IPS-20b (cell line): Measurements from ENCODE around the gene KCNG1.
"Not testable (repeated sequence)": the region's sequence is repeated elsewhere in the genome, so short reads cannot be mapped to it uniquely, and the experiment has no call there.

Experiments
- H3K27ac ChIP-seq: one replicate; pipeline ENCODE4 v1.5.1; 2013; ENCODE audit warnings: low read length
- H3K27me3 ChIP-seq: 2 replicates; pipeline ENCODE4 v1.6.1; 2013; ENCODE audit warnings: mild to moderate bottlenecking, low read length, inconsistent platforms; ENCODE audit not compliant: insufficient read depth
- H3K36me3 ChIP-seq: 2 replicates; pipeline ENCODE4 v1.6.1; 2013; ENCODE audit warnings: low read depth, mild to moderate bottlenecking, inconsistent platforms, low read length, moderate library complexity; ENCODE audit not compliant: insufficient read depth
- H3K4me1 ChIP-seq: 2 replicates; pipeline ENCODE4 v1.6.1; 2013; ENCODE audit warnings: mild to moderate bottlenecking, control low read depth, inconsistent platforms, low read length, moderate library complexity; ENCODE audit not compliant: insufficient read depth
- H3K4me3 ChIP-seq: 2 replicates; pipeline ENCODE4 v1.5.1; 2013; ENCODE audit warnings: mild to moderate bottlenecking, low read length, inconsistent platforms
- H3K9ac ChIP-seq: 2 replicates; pipeline ENCODE4 v1.6.1; 2013; ENCODE audit warnings: low read depth, mild to moderate bottlenecking, inconsistent platforms, low read length, moderate library complexity
- H3K9me3 ChIP-seq: 2 replicates; pipeline ENCODE4 v1.6.1; 2013; ENCODE audit warnings: mild to moderate bottlenecking, low read depth, low read length, inconsistent platforms; ENCODE audit not compliant: insufficient read depth

KCNG1 gene

GRCh38 chr20:50978533-50978932, 44.4 kb downstream of the KCNG1 start:
- not testable (repeated sequence) for H3K9me3 ChIP-seq, H3K9ac ChIP-seq, H3K27ac ChIP-seq, H3K4me3 ChIP-seq, H3K27me3 ChIP-seq, H3K4me1 ChIP-seq, H3K36me3 ChIP-seq

GRCh38 chr20:50977066-50978021, 45.6 kb downstream of the KCNG1 start:
- Histone ChIP-seq H3K27ac (no peak overlapping the region), H3K27me3 (no peaks in the 10 kb centered on the region), H3K4me3 (no peak overlapping the region), H3K4me1 (no peaks in the 10 kb centered on the region), H3K36me3 (no peaks in the 10 kb centered on the region), H3K9me3 (no peaks in the 10 kb centered on the region), H3K9ac (no peak overlapping the region)

- no peaks in the 10 kb centered on the region for H3K27me3 ChIP-seq
- no peaks in the 10 kb centered on the region for H3K9me3 ChIP-seq
- no peak overlapping the region for H3K9ac ChIP-seq
- no peaks in the 10 kb centered on the region for H3K4me1 ChIP-seq
- H3K27ac ChIP-seq = no peak overlapping the region
- no peaks in the 10 kb centered on the region for H3K36me3 ChIP-seq
- H3K4me3 ChIP-seq = no peak overlapping the region
These were observed 47.1 kb downstream of the KCNG1 start for GRCh38 chr20:50975701-50976330.

GRCh38 chr20:50969912-50970311, 53.0 kb downstream of the KCNG1 start:
- H3K27ac ChIP-seq = no peak overlapping the region
- H3K27me3 ChIP-seq = no peaks in the 10 kb centered on the region
- H3K4me1 ChIP-seq = no peaks in the 10 kb centered on the region; the same call in 1 of the 2 replicates
- H3K9ac ChIP-seq = no peak overlapping the region
- H3K36me3 ChIP-seq = no peaks in the 10 kb centered on the region
- H3K4me3 ChIP-seq = no peak overlapping the region
- H3K9me3 ChIP-seq = no peaks in the 10 kb centered on the region

- Histone ChIP-seq H3K27ac (no peak overlapping the region), H3K36me3 (no peaks in the 10 kb centered on the region), H3K9ac (no peak overlapping the region), H3K4me1 (no peaks in the 10 kb centered on the region; the same call in 1 of the 2 replicates), H3K9me3 (no peaks in the 10 kb centered on the region), H3K27me3 (no peaks in the 10 kb centered on the region), H3K4me3 (no peak overlapping the region)
These were observed 53.5 kb downstream of the KCNG1 start for GRCh38 chr20:50969435-50969834.

- no peak overlapping the region for H3K9ac ChIP-seq
- H3K4me1 ChIP-seq = no peaks in the 10 kb centered on the region; the same call in 1 of the 2 replicates
- H3K27ac ChIP-seq = no peak overlapping the region
These were observed 54.6 kb downstream of the KCNG1 start for GRCh38 chr20:50968289-50968688.

GRCh38 chr20:50967586-50967985, 55.3 kb downstream of the KCNG1 start:
- Histone ChIP-seq H3K4me1 (no peaks in the 10 kb centered on the region; the same call in 1 of the 2 replicates), H3K9me3 (no peaks in the 10 kb centered on the region), H3K4me3 (no peak overlapping the region), H3K27me3 (no peaks in the 10 kb centered on the region), H3K9ac (no peak overlapping the region), H3K27ac (no peak overlapping the region), H3K36me3 (no peaks in the 10 kb centered on the region)

More at GRCh38 chr20:50968289-50968688, 54.6 kb downstream of the KCNG1 start:
- Histone ChIP-seq H3K9me3 (no peaks in the 10 kb centered on the region), H3K4me3 (no peak overlapping the region), H3K27me3 (no peaks in the 10 kb centered on the region), H3K36me3 (no peaks in the 10 kb centered on the region)

GRCh38 chr20:50959543-50960126, 63.3 kb downstream of the KCNG1 start:
- peak overlapping the region; percentile 92 for H3K4me3 ChIP-seq
- H3K4me1 ChIP-seq = peaks cover 9% of the 10 kb centered on the region; the same call in 1 of the 2 replicates
- peak overlapping the region; percentile 99; the same call in 1 of the 2 replicates for H3K9ac ChIP-seq
- H3K27me3 ChIP-seq = no peaks in the 10 kb centered on the region
- H3K36me3 ChIP-seq = peaks cover 17% of the 10 kb centered on the region
- H3K9me3 ChIP-seq = no peaks in the 10 kb centered on the region
- no peak overlapping the region for H3K27ac ChIP-seq

- Histone ChIP-seq H3K4me3 (peak within 1 kb of the TSS; percentile 92), H3K9me3 (no peaks in the 10 kb centered on the region), H3K27me3 (no peaks in the 10 kb centered on the region), H3K4me1 (peaks cover 9% of the 10 kb centered on the region; the same call in 1 of the 2 replicates), H3K27ac (peak within 1 kb of the TSS; percentile 99), H3K36me3 (peaks cover 25% of the 10 kb centered on the region), H3K9ac (peak within 1 kb of the TSS; percentile 99)
These were observed 64.0 kb downstream of the KCNG1 start, which contains the start of gene MOCS3 for GRCh38 chr20:50958615-50959542. TSS of gene MOCS3 (plus strand) at chr20:50958818. CDS start at chr20:50958843, 25 bp downstream.

- no peaks in the 10 kb centered on the region for H3K9me3 ChIP-seq
- H3K9ac ChIP-seq = peak within 1 kb of the TSS; percentile 99
- H3K4me3 ChIP-seq = peak within 1 kb of the TSS; percentile 92
- H3K4me1 ChIP-seq = peaks cover 9% of the 10 kb centered on the region; the same call in 1 of the 2 replicates
- peak within 1 kb of the TSS; percentile 99 for H3K27ac ChIP-seq
- peaks cover 34% of the 10 kb centered on the region for H3K36me3 ChIP-seq
- H3K27me3 ChIP-seq = no peaks in the 10 kb centered on the region
These were observed 64.9 kb downstream of the KCNG1 start, which contains the start of gene DPM1 for GRCh38 chr20:50957798-50958614. TSS of gene DPM1 (minus strand) at chr20:50958532. CDS start at chr20:50958523, 9 bp downstream.
